B cell (primary cell): ENCODE results near the gene RPP25L. TPM values are rescaled to one million over a fixed set of nuclear protein-coding genes. Genes with fewer than 3 reads are reported as not detected.

Source experiments
- ATAC-seq: fragments of 200-7000 bp; cut with Tn5 transposase; one replicate; pipeline ENCODE4 v1.10.0; 2021; ENCODE audit warnings: low read depth, mild to moderate bottlenecking, moderate number of reproducible peaks, moderate library complexity
- CTCF ChIA-PET: fragments of 350-600 bp; sonication (Branson Sonifier 250); formaldehyde crosslinking; loops from one replicate; lab custom pipeline; 2021; ENCODE audit warnings: antibody characterized with exemption, inconsistent platforms; lab: Charles Lee
- POLR2A ChIA-PET: fragments of 350-600 bp; sonication (Branson Sonifier 250); formaldehyde crosslinking; loops from one replicate; lab custom pipeline; 2021; ENCODE audit warnings: antibody characterized with exemption; lab: Charles Lee
- DNase-seq: peaks from one replicate; pipeline ENCODE4 v3.0.0; 2013
- H2AFZ ChIP-seq: 2 replicates; pipeline ENCODE4 v1.6.1; 2012; ENCODE audit warnings: mild to moderate bottlenecking, low read depth, low read length; ENCODE audit not compliant: insufficient read depth, poor library complexity, severe bottlenecking
- H3K27ac ChIP-seq, 2 donors: 1 replicate in 1 of 2; 2 replicates in 1 of 2; pipeline ENCODE4 v1.5.1; 2012 to 2013; ENCODE audit warnings: low read length in 2 of 2, mild to moderate bottlenecking in 2 of 2, moderate library complexity in 1 of 2
- H3K27me3 ChIP-seq, 4 experiments: fragments of 200-600 bp in 1 of 4; sonication (generic) in 1 of 4; replicated peaks in 1 of 4; 1 replicate in 2 of 4; 2 replicates in 2 of 4; pipeline versions ENCODE4 v1.6.1 to v1.7.0; 2013 to 2016; ENCODE audit warnings: low read length in 3 of 4, mild to moderate bottlenecking in 2 of 4, mixed read lengths in 1 of 4, moderate library complexity in 1 of 4; ENCODE audit not compliant: insufficient read depth in 4 of 4, control insufficient read depth in 3 of 4; ENCODE audit errors: control extremely low read depth in 1 of 4
- H3K36me3 ChIP-seq, 2 experiments: replicated peaks in 1 of 2; 1 replicate in 1 of 2; 2 replicates in 1 of 2; pipeline versions ENCODE4 v1.6.1 to v1.7.1; 2013; ENCODE audit warnings: low read length in 1 of 2; ENCODE audit not compliant: insufficient read depth in 2 of 2, control insufficient read depth in 1 of 2; ENCODE audit errors: control extremely low read depth in 1 of 2, extremely low read depth in 1 of 2
- H3K4me1 ChIP-seq, 2 donors: fragments of 200-600 bp in 1 of 2; sonication (generic) in 1 of 2; 1 replicate in 1 of 2; 2 replicates in 1 of 2; pipeline versions ENCODE4 v1.5.1 to v1.6.1; 2013 to 2017; ENCODE audit warnings: low read length in 2 of 2; ENCODE audit not compliant: control insufficient read depth in 2 of 2, insufficient read depth in 2 of 2
- H3K4me2 ChIP-seq: replicated peaks from 2 replicates; pipeline ENCODE3; 2012; ENCODE audit warnings: mild to moderate bottlenecking, low read depth, low read length; ENCODE audit not compliant: poor library complexity, severe bottlenecking
- H3K4me3 ChIP-seq, 5 experiments: fragments of 200-600 bp in 1 of 5; sonication (generic) in 1 of 5; 1 replicate in 3 of 5; 2 replicates in 2 of 5; pipeline versions ENCODE4 v1.5.1 to v1.7.0; 2011 to 2016; ENCODE audit warnings: low read length in 4 of 5, mild to moderate bottlenecking in 4 of 5, low read depth in 2 of 5, control low read depth in 1 of 5, moderate library complexity in 1 of 5; ENCODE audit not compliant: insufficient read depth in 1 of 5; ENCODE audit errors: control extremely low read depth in 1 of 5, extremely low read depth in 1 of 5
- H3K79me2 ChIP-seq: fragments of 200-600 bp; sonication (generic); one replicate; pipeline ENCODE4 v1.6.0; 2016; ENCODE audit warnings: low read length; ENCODE audit not compliant: control insufficient read depth, insufficient read depth
- H3K9ac ChIP-seq: fragments of 200-600 bp; sonication (generic); 2 replicates; pipeline ENCODE4 v1.6.1; 2017; ENCODE audit warnings: mild to moderate bottlenecking, low read length, moderate library complexity
- H3K9me3 ChIP-seq, 3 donors: one replicate each; pipeline versions ENCODE4 v1.6.1 to v1.7.1; 2013; ENCODE audit warnings: low read length in 2 of 3; ENCODE audit not compliant: control insufficient read depth in 2 of 3, insufficient read depth in 1 of 3; ENCODE audit errors: control extremely low read depth in 1 of 3
- H4K20me1 ChIP-seq: 2 replicates; pipeline ENCODE4 v1.6.0; 2012; ENCODE audit warnings: mild to moderate bottlenecking, low read length; ENCODE audit not compliant: insufficient read depth, control insufficient read depth, poor library complexity, severe bottlenecking
- H3K27ac Mint-ChIP-seq: one replicate; pipeline ENCODE4 v1.8.0; 2021; ENCODE audit warnings: mixed read lengths
- H3K27me3 Mint-ChIP-seq: one replicate; pipeline ENCODE4 v1.8.0; 2021; ENCODE audit warnings: mixed read lengths
- H3K4me1 Mint-ChIP-seq: one replicate; pipeline ENCODE4 v1.8.0; 2021; ENCODE audit warnings: mixed read lengths
- H3K4me3 Mint-ChIP-seq: one replicate; pipeline ENCODE4 v1.8.0; 2021; ENCODE audit warnings: mixed read lengths
- H3K9me3 Mint-ChIP-seq: one replicate; pipeline ENCODE4 v1.8.0; 2022; ENCODE audit warnings: mixed read lengths; ENCODE audit not compliant: insufficient read depth
- CTCF ChIP-seq: fragments of 200-600 bp; IDR thresholded peaks from one replicate; pipeline ENCODE4 v1.8.0; 2022; ENCODE audit warnings: antibody characterized with exemption, mild to moderate bottlenecking
- EZH2 ChIP-seq: IDR thresholded peaks from 2 replicates; pipeline ENCODE4 v1.6.1; 2012; ENCODE audit warnings: borderline replicate concordance, low read depth, mild to moderate bottlenecking, moderate library complexity, low read length; ENCODE audit not compliant: insufficient read depth, poor library complexity, severe bottlenecking
- WGBS: methylation state at CpG from one replicate; pipeline ENCODE4 v1.1.5; 2013; ENCODE audit warnings: missing lambda C conversion rate; ENCODE audit not compliant: insufficient coverage; 5-methylcytosine and 5-hydroxymethylcytosine counted together
- intact Hi-C: fragments of 100-400 bp; cut with micrococcal nuclease; formaldehyde crosslinking; loops from one replicate; pipeline ENCODE4 v1.10.0; 2022
- polyA plus RNA-seq: library from polyadenylated mRNA; depleted of rRNA; stranded (reverse); fragments of >200 nt; gene quantifications from 2 replicates; pipeline ENCODE4 v1.2.3, GENCODE V29; 2012
- total RNA-seq, 2 donors: library from RNA; stranded (reverse); fragments of 120-200 nt in 1 of 2; gene quantifications; 1 replicate in 1 of 2; 2 replicates in 1 of 2; pipeline versions ENCODE4 v1.2.3 to v1.2.4, GENCODE V29; 2013 to 2022

The RPP25L gene
- total and polyA plus RNA-seq, 2 donors (not counting 1 experiment from before 2014, with no cell fraction given), result 20.2 to 27.0 TPM

GRCh38 chr9:34600908-34601307 is 11.0 kb downstream of the RPP25L start:
- ChIA-PET POLR2A (no interaction called here), CTCF (interaction anchor here (0.9 to 1.3 kb wide), 5 partner anchors 9 to 267 kb away, joined by 3 to 6 read pairs (median 4); no protein-coding TSS in a partner anchor)
- DNase-seq, result no peak
- no peak overlapping the region for H3K4me2 ChIP-seq
- no peak for ATAC-seq
- H3K4me1 Mint-ChIP-seq, result no peaks in the 10 kb centered on the region
- H3K36me3 ChIP-seq, result no peaks in the 10 kb centered on the region
- H3K79me2 ChIP-seq, result no peaks in the 10 kb centered on the region
- intact Hi-C loops, result no loop called here
- peaks cover 0 to 20% (median 3%) of the 10 kb centered on the region in 4 experiments for H3K27me3 ChIP-seq
- no peaks in the 10 kb centered on the region for H4K20me1 ChIP-seq
- no peak overlapping the region for H3K4me3 Mint-ChIP-seq
- H3K27me3 Mint-ChIP-seq, result peaks cover 31% of the 10 kb centered on the region
- H2AFZ ChIP-seq, result no peak overlapping the region
- H3K9me3 ChIP-seq, result no peaks in the 10 kb centered on the region
- H3K9me3 Mint-ChIP-seq, result no peaks in the 10 kb centered on the region
- no peak for TF ChIP-seq CTCF
- TF ChIP-seq EZH2, result no peak
- no peak overlapping the region for H3K4me3 ChIP-seq
- H3K9ac ChIP-seq, result no peak overlapping the region
- H3K27ac ChIP-seq, result no peak overlapping the region
- WGBS, result 14% methylated on average over 1 of the region's 1 CpG
- H3K4me1 ChIP-seq, result no peaks in the 10 kb centered on the region
- no peak overlapping the region for H3K27ac Mint-ChIP-seq

GRCh38 chr9:34599546-34599945 is 12.4 kb downstream of the RPP25L start:
- Histone ChIP-seq H3K9ac (no peak overlapping the region), H4K20me1 (no peaks in the 10 kb centered on the region), H3K4me3 (no peak overlapping the region), H2AFZ (no peak overlapping the region), H3K4me2 (no peak overlapping the region), H3K27ac (no peak overlapping the region), H3K27me3 (peaks cover 0 to 23% (median 4%) of the 10 kb centered on the region in 4 experiments), H3K79me2 (no peaks in the 10 kb centered on the region), H3K4me1 (no peaks in the 10 kb centered on the region), H3K36me3 (no peaks in the 10 kb centered on the region), H3K9me3 (peaks cover 0 to under 1% (median 0%) of the 10 kb centered on the region in 3 donors)
- Mint-ChIP-seq H3K27me3 (peaks cover 38% of the 10 kb centered on the region), H3K4me3 (no peak overlapping the region), H3K4me1 (no peaks in the 10 kb centered on the region), H3K9me3 (no peaks in the 10 kb centered on the region), H3K27ac (no peak overlapping the region)
- intact Hi-C loops, result loop anchor here (10.0 kb wide), 1 partner anchor 975 kb away; no protein-coding TSS in a partner anchor
- no CpG with 5 or more reads among the region's 1 CpG for WGBS
- ATAC-seq (no peak), DNase-seq (no peak)
- CTCF ChIA-PET, result interaction anchor here (1.1 kb wide), 1 partner anchor 12 kb away, joined by 4 read pairs; no protein-coding TSS in a partner anchor
- TF ChIP-seq CTCF (no peak), EZH2 (no peak)
- POLR2A ChIA-PET, result no interaction called here
